ENCODE measurements around the gene FXYD2.

Gene FXYD2

DNA sequence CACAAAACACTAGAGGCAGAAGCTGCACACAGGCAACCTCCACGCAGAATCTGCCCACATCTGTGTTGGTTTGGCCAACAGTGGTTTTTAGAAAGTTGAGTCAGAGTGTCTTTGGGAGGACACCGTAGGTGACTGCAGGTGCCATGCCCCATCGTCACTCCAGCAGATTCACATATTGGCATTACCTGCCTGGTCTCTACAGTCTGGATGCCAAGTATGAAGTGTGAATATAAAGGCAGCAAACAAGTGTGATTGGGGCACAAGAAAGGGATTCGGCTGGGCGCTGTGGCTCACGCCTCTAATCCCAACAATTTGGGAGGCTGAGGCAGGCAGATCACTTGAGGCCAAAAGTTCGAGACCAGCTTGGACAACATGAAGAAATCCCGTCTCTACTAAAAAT, 11.0 kb upstream of the FXYD2 start:
- peak; percentile 3 to 5 for DNase-seq

DNA sequence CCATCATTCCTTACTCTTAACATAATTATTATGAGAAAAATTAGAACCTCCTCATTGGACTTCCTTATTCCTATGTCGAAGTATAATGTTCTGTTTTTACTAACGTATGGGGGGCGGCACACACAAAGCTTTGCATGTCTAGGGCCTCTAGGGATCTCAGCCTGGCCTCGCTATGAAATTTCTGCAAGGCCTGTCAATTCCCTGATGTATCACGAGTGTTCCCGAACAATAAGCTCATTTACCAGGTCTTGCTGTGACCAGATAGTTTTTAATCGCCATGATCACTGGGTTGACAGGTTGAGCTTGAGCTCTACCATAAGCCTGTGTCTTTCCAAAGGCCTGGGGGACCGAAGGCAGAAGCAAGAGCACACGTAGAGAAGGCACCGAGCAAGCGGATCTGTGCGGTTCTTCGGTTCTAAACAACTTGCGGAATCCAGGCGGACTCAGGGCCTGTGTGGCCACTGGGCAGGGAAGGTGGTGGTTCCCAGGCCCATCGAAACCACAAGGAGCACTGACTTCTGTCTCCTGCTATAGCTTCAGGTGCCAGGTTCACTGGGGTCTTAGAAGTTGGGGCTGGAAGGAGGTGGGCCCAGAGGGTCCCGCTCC, 10.4 kb upstream of the FXYD2 start:
- peak; percentile 8 to 12 for DNase-seq

DNA sequence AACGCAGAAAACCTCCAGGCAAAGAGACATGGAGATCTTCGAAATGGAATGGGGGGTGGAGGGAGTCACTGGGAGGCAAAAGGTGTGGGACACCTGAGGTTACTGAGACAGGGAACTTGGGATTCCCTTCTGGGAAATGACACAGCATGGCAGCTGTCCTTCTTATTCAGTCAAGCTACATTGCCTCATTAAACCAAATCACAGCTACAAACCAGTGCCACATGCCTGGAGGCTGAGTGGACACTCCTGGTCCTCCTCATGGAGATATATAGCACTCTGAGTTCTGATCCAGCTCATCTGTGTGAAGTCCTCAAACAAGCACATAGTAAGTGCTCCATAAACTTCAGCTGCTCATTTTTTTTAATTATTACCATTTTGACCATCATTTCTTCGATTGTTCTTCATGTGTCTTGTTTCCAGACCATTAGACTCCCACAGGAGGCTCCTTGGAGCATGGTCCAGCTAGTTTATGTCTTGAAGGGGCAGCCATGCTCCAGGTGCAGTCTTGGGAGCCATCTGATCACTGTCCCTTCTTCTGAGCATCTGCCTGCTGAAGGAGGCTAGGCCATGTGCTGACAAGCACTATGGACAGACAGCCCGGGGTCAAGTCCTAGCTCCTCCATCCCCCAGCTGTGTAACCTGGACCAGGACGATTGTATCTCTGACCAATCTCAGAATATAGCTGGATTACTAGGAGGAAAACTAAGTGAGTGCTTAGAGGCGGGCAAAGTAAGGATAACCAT, 9.7 kb upstream of the FXYD2 start:
- DNase-seq, result peak; percentile 6 to 7

DNA sequence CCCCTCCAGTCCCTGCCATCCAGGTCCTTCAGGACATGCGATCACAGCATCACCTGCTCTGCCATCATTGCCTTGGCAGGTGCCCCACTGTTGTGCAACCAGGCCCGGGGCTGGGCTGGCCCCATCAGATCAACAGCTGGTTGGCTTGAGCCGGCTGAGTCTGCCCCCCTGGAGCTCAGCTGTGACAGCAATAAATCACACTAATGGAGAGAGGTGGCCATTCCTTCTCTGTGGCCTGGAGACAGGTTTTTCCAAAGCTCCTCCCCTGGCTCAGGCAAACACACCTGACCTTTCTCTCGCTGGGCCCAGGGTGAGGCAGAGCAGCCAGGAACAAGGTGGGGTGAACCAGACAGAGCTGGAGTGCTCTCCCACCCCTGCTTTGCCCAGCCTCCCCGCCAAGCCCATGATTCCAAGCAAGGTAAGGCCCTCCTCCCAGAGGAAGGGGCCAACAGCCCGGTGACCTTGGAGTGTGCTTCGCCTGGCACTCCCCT, 8.9 kb upstream of the FXYD2 start:
- peak; percentile 6 to 12 for DNase-seq

DNA sequence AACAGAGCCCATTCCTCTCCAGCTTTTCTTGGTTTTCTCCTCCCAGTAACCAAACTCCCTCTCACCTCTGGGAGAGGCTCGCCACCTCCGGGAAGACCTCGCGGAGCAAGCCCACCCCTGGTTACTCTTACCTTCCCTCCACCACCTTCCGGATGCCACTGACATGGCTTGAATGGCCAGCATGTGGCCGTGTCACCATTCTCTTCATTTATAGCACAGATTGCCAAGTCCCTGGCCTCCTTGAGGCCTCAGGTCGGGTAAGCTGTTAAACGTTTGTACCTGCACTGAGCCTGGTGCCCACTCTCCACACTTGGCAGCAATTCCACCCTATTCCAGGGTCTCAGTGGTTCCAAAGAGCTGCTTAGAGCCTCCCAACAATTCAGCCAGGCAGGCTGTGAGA, 8.0 kb upstream of the FXYD2 start:
- peak; percentile 11 to 15 for DNase-seq

DNA sequence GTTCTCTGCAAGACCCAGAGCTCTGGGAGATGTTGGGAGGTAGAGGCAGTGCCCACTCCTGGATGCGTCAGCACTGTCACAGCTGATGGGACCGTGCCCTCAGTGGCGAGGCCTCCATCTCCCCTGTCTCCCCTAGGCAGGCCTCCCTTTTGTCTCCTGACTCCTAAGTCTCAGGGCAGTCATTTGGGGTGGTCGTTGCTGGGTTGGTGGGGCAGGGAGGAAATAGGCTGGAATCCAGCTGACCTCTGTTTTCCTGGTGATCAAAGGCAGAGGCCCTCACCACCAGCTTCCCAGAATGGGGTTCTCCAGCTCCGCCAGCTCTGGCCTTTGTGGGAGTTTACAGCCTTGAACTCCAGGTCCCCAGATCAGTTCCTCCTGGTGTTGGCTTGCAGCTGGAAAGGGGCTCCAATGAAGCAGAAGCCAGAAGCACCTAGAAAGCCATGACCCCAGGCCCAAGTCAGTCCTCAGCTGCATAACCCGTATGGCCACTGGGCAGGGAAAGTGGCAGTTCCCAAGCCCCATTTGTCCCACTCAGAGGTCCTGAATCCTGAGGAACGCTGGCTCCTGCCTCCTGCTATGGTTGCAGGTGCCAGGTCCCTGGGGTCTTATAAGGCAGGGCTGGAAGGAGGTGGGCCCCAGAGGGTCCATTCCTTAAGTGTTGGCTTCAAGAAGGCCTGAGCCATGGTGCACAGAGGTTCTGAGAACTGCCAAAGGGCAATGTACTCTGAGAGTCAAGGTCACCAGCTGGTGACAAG, 7.3 kb upstream of the FXYD2 start:
- peak; percentile 12 to 14 for DNase-seq

DNA sequence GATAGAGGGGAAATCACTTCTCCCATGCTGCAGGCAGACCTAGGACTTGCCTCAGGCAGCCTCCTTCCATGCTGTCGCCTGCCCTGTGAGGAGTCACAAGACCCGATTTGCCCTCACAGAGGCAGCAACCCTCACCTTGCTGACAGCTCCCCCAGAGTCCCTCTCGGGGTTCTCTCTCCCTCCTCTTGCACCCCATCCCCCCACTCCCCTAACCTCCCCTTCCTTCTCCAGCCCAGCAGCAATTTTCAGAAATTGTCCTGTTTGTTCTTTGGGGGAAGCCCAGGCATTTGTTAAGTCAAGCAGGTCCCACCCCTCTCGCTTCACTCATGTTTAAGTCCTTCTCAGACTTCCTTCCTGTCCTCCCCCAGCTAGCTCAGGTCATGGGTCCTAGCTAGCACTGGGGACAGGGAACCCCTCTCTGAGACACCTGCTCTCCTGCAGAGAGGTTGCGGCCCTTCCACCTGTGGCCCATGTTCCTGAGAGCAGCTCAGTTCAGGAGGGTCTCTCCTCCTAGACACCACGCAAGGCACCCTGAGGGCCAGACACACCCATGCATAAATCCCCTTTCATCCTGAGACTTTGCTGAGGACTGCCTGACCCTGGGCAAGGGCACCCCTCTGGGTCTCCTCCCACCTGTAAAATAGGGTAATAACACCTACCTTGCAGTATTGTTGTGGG, 6.3 kb upstream of the FXYD2 start:
- peak; percentile 19 to 21 for DNase-seq

DNA sequence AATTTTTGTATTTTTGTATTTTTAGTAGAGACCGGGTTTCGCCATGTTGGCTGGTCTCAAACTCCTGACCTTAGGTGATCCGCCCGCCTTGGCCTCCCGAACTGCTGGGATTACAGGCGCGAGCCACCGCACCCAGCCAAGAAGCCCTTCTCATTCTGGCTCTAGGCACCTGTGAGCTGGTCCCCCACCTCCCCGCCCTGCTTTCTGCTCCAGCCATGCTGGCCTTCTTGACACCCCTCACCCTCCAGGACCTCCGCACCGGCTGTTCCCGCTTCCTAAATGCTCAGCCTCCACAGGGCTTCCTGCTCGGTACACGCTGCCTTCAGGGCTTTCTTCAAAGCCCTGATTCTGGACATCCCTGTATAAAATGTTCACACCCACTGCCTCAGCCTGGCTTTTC, 5.5 kb upstream of the FXYD2 start:
- peak; percentile 14 to 15 for DNase-seq

DNA sequence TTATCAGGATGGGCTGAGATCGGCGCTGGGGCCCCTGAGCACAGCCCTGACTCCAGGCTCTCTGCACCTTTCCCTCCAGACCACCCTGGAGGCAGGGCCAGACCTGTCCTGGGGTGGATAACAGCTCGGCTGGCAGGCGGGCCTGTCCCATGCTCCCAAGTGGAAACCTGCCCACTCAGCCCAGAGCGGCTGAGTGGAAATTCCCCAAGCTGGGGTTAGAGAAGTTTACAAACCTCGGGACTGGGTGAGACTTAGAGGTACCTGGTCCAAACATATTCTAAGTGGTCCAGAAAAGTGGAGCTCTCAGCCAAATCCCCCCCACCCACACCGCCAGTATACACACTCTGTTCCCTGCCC, 4.8 kb upstream of the FXYD2 start:
- peak; percentile 21 to 26 for DNase-seq

DNA sequence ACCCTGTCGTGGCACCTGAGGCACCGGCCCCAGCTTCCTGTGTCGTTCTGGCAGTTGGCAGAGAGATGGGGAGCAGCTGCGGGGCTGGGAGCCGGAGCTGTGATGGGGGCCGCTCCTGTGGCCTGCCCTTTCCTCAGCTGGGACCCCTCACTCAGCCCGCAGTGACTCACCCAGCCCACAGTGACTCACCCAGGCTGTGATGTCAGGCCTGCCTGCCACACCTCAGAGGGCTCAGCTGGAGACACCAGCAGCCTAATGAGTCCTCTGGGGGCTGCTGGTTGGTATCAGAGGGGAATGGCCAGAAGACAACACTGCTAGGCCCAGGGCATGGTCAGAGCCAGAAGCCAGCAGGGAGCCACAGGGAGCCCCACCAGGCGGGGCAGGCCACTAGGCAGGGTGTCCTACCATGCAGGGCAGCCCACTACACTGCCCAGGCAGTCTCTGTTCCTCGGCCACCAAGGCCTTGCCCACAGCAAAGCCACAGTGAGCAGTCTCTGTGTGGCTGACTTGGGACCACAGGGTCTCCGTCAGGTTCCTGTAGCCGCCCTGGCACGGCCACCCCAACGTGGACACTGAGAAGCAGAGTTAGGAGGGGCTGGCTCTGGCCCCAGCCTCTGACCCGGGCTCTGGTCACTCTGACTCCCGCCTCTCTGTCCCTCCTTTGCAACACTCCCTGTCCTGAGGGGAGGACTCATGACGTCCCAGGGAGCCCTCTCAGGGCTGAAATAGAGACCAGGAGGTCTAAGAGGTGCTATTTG, 4.2 kb upstream of the FXYD2 start:
- peak; percentile 88 to 91 for DNase-seq

DNA sequence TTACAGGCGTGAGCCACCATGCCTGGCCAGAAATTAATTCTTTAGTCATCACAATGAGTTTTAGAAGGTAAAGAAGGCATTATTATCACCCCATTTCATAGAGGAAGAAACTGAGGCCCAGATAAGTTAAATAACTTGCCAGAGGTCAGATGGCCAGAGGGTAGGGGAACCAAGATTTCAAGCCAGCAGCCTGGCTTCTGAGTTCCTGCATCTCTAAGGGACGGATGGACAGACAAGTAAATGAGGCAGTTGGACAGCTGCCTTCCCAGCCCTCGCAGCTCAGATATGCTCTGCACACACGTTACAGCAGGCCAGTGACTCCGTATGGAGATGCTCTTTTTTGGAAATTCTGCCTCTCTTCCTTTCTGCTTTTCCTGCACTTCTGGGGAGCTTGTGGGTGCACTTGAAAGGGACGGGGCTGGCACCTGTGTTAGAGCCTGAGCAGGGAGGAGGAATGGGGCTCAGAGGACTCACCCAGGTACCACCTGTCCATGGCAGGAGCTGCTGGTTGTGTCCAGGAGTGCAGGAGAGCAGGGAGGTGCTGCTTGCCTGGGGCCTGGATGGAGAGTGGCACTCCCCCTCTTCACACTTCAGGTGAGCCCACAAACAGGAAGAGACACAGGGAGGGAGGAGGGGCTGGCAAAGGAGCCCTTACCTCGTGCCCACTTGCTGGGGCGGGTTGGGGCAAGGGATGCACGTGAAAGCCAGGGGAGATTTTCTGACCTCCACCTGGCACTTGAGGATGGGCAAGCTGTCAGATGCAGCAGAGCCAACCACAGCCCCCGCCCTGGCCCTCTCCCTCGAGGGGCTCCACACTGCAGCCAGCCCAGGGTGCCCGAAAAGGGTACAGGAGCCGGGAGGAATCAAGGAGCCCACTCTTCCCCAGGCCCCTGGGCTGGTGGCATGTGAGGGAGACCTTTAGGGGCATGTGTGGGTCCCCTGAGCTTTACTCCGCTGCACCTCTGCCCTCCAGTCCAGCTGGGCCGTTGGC, 3.3 kb upstream of the FXYD2 start:
- DNase-seq, result peak; percentile 26 to 34

DNA sequence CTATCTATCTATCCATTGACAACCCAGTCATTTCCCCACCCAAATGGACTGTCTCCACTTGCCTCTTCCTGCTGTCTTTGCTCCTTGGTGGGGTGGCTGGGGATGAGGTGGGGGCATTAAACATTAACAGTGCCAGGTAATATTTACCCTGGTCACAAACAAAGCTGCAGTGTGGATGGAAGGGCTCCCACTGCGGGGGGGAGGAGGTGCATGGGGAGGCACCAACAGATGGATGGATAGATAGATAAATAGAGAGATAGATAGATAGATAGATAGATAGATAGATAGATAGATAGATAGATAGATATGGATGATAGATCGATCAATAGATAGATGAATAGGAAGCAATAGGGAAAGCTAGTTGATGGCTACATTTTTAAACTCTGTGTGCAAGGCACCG, 2.3 kb upstream of the FXYD2 start:
- no peak for DNase-seq

DNA sequence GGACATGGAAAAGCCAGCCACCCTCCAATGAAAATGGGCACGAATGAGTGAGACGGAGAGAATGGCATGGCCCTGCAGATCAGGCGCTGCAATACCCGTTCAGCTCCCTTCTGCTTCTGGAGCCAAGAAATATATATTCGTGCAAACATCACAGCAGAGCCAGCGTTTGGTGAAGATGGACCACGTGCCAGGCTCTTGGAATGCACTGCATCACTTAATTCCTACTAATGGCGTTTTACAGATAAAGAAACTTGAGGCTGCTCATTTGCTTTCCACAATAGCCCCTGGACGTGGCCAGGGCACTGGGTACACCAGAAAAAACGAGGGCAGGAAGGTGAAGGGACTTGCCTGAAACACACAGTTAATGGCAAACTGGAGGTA, 1.6 kb upstream of the FXYD2 start:
- DNase-seq, result no peak

DNA sequence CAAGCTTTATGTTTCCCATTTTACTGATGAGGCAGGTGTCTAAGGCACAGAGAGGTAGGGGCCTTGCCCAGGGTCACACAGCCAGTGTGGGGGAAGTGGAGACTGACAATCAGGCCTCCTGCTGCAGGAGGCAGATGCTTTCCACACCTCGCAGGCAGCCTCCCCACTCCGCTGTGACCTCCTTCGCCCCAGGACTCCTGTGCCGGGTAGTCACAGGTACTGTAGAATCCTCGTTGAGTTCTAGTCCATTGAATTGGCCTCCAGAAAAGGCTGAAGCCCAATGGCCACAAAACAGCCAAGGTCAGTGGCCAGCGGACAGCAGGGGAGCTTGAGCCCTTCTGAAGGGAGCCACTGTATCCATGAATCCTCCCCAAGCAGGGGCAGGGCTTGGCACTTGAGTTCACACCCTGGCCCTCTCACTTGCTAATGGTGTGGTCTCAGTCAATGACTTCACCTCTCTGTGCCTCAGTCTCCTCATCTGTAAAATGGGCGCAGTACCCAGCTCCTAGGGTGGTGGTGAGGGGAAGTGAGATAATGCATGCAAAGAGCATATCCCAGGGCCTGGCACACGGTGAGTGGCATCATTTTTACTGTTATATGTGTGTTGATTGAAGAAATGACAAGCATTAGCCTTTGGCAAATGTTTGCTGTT, 1.1 kb upstream of the FXYD2 start:
- DNase-seq, result peak in 1 of 2 experiments; percentile 17

DNA sequence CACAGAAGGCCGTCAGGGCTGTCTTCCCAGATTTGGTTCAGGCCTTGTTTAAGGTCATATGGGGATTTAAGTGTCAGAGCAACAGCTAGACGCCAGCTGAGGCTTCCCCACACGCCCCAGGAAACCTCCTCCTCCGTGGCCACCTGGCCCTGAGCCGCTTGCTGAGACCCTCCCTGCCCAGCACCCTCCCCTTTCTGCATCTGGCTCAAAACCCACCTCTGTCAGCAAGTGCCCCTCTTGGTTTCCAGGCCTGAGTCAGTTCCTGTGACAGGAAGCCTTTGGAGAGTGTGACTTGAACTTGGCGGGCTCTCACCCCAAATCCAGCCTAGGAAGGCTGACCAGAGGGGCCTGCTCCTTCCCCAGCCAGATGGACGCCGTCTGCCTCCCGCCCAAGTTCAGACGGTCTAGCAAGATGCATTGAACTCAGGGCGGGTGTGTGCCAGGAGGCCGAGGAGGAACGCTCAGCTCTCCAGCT, 561 bp downstream of the FXYD2 start:
- no peak for DNase-seq

DNA sequence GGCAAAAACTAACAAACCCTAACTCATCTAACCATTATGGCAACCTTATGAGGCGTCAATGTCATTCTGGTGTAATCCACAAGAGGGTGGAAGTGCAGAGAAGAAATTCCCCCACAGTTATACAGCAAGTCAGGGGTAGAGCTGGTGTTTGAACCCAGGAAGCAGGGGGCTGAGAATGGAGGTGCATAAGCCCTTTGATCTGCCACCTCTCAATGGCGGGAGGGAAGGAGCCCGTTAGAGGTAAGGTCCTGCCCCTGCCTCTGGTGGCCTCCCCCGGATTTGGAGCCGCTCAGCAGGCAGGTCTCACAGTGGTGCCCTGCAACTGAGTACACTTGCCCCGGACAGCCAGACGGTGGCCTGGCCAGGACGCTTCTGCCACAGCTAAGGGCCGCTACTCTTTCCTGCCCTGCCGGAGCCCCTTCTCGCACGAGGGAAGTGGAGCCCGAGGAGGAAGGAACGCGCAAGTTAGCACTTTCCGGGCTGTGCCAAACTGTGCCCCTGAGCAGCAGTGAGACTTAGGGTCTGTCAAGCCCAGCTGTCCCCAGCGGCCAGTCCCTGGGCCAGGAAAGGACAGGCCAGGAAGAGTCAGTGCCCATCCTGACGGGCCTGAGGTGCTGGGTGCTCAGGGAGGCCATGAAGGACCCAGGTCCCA, 1.1 kb downstream of the FXYD2 start:
- peak; percentile 59 to 61 for DNase-seq

DNA sequence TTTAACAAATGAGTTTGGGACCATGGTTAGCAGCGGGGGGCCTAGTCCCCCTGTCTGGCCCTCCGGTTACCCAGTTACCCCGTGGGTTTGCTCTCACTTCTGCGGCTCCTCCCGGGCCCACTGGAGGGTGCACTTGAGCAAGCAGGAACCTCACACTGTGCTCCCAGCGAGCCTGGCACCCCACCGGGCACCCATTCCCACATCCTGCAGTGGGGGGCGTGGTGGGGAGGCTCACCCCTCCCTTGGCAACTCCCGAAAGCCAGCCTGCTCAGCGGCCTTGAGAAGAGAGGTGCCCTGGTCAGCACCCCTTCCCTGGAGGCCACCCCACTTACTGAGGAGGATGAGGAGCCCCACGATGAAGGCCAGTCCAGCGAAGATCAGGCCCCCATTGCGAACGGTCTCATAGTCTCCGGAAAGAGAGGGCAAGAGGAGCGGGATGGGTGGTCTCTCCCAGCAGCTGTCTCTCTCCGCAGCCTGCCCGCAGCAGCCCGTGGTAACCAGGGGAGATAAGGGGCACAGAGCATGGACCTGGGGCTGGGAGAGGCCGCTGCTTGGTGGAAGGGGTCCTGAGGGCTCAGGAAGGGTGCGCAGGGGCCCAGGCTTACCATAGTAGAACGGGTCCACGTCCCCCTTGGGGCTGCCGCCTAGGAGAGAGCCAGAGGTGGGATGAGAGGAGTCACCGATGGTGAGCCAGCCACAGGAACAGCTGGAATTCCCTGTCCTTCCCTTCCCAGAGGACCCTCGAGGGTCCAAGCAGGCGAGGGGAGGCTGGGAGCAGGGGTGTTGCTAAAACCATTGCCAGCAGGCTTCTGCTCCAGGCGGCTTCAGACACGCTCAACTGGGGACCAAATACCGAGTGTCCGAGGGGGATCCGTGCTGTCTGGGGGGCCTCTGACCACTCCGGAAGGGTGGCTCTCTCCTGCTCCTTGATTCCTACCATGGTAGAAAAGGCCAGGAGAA, 2.2 kb downstream of the FXYD2 start:
- peak; percentile 79 to 81 for DNase-seq

DNA sequence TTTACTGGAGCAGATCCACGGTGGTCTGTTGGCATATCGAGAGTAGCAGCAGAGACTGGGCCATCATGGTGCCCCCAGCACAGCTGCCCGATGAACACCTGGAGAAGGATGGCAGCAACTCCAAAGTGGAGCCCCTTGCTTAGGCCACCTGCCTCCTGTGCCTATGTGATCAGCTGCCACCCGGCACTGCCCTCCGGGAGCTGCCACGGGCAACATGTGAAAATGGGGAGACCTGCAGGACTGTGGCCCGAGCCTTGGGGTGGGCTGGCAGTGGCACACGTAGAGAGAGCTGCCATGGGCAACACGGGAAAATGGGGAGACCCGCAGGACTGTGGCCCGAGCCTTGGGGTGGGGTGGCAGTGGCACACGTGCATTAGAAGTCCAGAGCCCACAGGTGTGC, 3.1 kb downstream of the FXYD2 start:
- DNase-seq, result no peak

DNA sequence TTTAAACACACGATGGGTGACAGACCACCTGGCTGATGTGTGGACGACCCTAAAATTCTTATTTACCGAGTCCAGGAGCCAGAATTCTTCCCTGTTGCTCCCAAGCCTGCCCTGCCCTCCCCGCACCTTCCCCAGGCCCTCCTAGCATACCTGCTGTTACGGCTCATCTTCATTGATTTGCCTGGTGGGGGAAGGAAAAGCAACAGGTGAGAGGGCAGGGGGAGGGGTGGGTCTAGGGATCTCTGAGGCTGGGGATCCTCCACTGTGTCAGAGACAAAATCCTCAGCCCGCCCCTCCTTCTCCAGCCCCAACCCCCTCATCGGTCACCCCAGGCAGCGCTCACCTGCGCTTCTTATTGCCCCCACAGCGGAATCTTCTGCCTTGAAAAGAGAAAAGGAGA, 4.0 kb downstream of the FXYD2 start:
- no peak for DNase-seq
